GM19463 (cell line): ENCODE measurements around the gene VEZT.
"Not testable (repeated sequence)": the region's sequence is repeated elsewhere in the genome, so short reads cannot be mapped to it uniquely, and the experiment has no call there.

Source experiments
- ATAC-seq: cut with Tn5 transposase; IDR thresholded peaks from one replicate; pipeline ENCODE4 v1.9.1; 2021; ENCODE audit warnings: mild to moderate bottlenecking, moderate library complexity; ENCODE audit not compliant: unreplicated experiment

Gene VEZT

DNA sequence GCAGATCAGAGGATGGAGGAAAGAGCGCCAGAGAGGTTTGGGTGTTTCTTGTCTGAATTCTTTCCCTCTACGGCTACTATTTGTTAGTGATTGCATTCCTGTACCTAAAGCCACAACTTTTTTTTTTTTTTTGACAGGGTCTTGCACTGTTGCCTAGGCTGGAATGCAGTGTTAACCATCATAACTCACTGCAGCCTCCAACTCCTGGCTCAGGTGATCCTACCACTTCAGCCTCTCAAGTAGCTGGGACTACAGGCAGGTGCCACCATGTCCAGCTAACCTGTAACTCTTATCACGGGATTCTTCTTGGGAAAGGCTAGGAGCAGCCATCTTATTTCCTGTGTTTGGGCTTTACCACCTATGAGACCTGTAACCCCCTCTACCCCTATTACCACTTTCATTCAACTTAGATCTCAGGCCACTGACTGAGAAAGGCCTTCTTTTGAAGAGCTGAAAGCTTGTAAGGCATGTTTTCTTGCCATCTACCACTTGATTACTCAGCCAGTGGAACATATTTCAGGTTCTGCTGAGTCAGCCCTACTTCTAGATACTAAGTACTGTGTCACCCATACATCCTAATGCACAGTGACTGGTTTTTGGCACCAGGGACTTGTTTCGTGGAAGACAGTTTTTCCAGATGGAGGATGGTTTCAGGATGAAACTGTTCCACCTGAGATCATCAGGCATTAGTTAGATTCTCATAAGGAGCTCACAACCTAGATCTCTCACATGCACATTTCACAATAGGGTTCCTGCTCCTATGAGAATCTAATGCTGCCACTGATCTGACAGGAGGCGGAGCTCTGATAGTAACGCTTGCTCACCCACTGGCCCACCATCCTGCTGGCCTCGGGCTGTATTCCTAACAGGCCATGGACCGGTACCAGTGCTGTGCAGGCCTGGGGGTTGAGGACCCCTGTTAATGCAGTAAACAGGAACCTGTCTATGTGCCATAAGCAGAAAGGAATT lies 6.9 kb downstream of the VEZT start:
- ATAC-seq = no peak

DNA sequence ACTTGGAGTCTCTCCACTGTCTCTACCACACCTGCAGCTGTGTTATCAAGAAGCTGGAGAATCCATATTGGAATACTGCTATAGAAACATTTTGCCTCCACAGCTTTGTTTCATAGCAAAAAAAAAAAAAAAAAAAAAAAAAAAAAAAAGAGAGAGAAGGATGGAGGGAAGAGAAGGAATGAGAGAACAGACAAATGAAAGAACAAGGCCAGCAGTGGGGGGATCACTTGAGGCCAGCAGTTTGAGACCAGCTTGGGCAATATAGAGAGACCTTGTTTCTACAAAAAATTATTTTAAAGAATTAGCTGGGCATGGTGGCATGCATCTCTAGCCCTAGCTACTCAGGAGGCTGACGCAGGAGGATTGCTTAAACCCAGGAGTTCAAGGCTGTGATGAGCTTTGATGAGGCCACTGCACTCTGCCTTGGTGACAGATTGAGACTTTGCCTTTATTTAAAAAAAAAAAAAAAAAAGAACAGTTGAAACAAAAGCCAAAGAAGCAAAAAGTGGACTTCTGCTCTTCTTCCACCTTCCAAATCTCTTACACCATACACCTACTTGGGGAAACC lies 8.1 kb downstream of the VEZT start:
- ATAC-seq = no peak

DNA sequence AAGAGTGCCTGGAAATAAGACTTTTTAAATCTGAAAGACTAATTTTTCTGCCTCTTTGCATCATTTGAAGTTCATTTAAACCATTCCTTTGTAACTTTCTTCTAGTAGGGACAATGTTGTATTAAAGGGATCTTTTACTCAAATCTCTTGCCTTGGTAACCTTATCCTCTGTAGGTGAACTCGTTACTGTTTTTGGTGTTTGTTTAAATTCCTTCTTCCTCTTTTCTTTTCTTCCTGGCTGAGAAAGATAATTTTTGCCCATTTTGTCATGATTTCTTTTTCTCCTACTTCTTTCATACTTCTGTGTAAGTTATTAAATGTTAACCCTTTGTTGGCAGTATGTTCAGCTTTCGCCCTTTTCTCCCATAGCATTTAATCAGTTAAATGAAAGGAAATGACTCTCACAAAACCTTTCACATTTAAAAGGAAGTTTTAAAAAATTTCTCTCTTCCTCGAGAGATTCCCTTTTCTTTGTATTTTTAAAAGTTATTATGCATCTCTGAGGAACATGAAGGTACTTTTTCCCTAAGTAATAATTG lies 10.3 kb downstream of the VEZT start:
- ATAC-seq = no peak

DNA sequence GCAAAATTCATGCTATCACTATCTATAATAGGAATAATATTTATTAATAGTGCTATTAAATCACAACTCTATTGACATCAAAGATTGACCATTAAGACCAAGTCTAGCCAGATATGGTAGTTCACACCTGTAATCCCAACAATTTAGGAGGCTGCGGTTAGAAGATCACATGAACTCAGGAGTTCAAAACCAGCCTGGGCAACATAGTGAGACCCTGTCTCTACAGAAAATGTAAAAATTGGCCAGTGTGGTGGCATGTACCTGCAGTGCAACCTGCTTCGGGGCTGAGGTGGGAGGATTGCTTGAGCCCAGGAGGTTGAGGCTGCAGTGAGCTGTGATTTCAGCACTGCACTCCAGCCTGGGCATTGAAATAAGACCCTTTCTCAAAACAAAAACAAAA lies 11.0 kb downstream of the VEZT start:
- ATAC-seq = no peak

DNA sequence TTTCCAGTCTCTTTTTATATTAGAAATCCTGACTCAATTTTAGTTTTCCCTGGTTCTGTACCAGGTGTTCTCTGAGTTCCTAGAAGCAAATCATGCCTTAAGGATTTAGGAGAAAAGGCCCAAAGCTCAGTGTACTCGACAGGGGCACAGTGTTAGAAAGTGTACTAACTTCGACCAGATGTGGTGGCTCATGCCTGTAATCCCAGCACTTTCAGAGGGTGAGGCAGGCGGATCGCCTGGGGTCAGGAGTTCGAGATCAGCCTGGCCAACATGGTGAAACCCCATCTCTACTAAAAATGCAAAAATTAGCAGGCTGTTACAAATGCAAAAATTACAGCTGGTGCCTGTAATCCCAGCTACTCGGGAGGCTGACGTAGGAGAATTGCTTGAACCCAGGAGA lies 12.0 kb downstream of the VEZT start:
- no peak for ATAC-seq

DNA sequence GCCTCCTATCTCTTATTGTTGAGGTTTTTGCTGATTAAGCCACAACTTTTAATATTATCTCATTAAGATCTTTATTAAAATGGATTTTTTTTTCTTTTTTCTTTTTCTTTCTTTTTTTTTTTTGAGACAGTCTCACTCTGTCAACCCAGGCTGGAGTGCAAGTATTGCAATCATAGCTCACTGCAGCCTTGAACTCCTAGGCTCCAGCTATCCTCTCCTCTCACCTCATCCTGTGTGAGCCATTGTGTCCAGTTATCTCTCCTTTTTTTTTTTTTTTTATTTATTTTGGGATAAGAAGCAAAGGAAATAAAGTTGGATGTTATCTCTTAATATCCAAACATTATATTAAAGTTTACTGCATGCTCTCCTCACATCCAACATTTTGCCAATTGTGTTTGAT lies 12.7 kb downstream of the VEZT start:
- ATAC-seq = no peak

DNA sequence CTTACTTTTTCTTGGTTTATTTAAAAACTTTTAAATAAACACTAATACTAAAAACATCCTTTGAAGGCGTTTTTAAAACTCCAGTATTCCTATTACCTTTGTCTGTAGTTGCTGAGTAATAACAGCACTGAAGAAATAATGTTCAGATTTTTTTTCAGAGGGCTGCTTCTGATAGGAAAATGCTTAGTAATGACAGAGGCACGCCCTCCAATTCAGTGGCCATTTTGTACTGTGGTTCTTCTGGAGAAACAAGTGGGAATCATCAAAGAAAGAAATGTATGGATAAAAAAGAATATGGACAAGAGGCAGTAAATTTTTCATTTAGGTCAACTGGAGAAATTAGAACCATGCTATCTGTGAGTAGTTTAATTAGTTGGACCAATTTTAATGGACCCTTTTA lies 13.6 kb downstream of the VEZT start:
- ATAC-seq = no peak

DNA sequence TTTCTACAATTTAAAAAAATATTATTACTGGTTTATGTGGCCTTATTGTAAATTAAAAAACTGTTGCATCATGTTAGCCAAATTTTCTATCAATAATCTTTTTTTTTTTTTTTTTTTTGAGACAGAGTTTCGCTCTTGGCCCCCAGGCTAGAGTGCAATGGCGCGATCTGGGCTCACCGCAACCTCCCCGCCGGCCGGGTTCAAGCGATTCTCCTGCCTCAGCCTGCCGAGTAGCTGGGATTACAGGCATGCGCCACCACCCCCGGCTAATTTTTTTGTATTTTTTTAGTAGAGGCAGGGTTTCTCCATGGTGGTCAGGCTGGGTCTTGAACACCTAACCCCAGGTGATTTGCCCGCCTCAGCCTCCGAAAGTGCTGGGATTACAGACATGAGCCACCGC lies 16.6 kb downstream of the VEZT start:
- ATAC-seq = not testable (repeated sequence)

DNA sequence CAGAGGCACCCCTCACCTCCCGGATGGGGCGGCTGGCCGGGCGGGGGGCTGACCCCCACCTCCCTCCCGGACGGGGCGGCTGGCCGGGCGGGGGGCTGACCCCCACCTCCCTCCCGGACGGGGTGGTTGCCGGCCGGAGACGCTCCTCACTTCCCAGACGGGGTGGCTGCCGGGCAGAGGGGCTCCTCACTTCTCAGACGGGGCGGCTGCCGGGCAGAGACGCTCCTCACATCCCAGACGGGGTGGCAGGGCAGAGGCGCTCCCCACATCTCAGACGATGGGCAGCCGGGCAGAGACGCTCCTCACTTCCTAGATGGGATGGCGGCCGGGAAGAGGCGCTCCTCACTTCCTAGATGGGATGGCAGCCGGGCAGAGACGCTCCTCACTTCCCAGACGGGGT lies 18.0 kb downstream of the VEZT start:
- ATAC-seq = not testable (repeated sequence)

DNA sequence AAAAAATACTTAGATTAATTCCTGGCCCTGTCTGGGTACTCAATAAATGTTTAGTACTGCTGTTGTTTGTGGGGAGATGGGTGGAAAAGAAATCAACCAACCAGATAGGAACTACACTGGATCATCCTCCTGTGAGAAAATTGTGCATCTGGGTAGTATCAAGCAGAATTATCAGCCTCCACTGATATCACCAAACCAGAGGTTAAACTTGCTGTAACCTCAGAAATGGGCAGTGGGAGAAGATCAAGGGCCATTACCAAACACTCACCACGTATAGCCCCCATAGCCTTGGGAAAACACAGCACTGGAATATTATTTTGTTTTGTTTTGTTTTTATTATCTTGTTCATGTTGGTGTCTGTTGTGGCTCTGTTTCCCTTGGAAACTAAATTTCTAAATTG lies 19.7 kb downstream of the VEZT start:
- no peak for ATAC-seq

DNA sequence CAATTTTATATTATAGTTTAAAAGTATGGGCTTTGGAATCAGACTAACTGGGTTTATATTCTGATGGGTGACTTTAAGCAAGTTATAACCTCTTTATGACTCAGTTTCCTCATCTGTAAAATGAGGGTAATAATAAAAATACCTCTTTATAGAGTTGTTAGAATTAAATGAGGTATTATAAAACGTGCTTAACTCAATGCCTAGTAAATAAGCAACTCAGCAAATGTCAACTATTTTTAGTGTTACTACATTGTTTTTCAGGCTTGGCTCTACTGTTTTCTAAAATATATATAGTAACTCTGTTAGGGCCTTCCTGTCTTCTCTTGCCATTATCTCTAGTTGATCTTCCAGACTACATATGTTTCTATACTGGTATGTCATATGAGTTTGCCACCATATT lies 20.5 kb downstream of the VEZT start:
- no peak for ATAC-seq

DNA sequence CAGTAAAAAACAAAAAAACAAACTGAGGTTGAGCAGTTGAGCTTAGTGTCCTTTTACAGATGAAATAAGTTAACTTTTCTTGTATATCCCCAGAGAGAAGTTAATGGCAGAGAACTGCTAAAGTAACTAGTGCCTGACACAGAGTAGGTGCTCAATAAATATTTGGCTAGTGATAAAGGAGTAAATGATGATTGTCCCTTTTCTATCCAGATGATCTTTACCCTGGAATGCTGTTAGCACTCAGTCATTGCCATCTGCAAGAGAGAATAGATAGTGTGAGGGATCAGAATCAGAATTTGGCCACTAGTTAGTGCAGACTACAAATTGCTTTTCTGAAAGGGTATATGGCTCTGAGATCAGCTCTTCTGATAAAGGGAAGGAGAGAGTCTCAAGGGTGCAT lies 21.6 kb downstream of the VEZT start:
- no peak for ATAC-seq

DNA sequence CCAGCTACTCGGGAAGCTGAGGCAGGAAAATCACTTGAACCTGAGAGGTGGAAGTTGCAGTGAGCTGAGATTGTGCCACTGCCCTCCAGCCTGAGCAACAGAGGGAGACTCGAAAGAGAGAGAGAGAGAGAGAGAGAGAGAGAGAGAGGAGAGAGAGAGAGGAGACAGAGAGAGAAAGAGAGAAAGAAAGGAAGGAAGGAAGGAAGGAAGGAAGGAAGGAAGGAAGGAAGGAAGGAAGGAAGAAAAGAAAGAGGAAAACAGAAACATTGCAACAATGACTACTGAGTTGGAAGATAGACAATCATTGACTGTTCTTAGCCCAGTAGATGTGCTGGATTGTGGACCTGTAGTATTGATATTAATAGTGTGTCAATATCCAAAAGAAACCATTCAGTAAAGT lies 22.2 kb downstream of the VEZT start:
- not testable (repeated sequence) for ATAC-seq

DNA sequence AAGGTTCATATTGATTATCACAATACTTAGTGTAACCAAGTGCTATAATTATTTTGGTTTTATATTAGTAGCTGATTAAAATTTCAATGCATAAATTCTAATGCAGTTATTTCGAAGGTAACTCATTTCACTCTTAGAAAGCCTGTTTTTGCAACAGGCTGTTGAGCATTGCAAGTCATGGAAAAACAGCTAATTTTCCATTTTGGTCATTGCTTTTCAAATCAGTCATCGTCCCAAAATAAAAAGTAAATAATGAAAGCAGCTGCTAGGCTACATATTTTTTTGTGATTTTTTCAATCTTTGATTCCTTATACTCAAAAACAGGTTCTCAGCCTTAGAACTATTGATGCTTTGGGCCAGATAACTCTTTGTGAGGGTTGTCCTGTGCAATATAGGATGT lies 22.9 kb downstream of the VEZT start:
- ATAC-seq = no peak

DNA sequence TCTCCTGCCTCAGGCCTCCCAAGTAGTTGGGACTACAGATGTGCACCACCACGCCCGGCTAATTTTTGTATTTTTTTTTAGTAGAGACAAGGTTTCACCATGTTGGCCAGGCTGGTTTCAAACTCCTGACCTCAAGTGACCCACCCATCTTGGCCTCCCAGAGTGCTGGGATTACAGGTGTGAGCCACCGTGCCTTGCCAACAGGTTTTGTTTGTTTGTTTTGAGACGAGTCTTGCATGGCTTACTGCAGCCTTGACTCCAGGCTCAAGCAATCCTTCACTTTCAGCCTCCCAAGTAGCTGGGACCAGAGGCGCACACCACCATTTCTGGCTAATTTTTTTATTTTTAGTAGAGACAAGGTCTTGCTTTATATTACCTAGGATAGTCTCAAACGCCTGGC lies 23.5 kb downstream of the VEZT start:
- not testable (repeated sequence) for ATAC-seq

DNA sequence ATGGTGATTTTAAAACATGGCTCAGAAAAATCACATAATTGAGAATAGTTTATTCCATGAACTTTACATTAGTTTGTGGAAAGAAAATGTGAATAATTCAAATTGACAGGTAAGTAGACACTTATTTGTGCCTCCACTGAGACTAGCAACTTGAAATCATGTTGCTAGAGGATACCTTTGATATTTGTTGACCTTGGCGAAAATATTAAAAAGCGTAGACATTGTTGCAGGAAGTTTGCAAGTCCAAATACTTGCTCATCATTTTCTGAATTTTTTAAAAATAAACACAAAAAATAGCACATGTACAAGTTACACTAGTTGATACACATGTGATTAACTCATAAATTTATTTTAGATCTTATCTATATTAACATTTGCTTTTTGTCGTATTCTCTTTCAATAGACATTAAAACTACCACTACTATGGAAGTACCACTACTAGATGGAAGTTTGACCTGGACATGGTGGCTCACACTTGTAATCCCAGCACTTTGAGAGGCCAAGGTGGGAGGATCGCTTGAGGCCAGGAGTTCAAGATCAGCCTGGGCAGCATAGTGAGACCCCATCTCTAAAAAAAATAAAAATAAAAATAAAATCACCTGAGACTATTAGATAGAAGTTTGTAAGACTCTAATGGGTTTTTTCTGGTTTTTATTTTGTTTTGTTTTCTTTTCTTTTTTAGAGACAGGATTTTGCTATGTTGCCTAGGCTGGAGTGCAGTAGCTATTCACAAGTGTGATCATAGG lies 24.3 kb downstream of the VEZT start:
- ATAC-seq = no peak

DNA sequence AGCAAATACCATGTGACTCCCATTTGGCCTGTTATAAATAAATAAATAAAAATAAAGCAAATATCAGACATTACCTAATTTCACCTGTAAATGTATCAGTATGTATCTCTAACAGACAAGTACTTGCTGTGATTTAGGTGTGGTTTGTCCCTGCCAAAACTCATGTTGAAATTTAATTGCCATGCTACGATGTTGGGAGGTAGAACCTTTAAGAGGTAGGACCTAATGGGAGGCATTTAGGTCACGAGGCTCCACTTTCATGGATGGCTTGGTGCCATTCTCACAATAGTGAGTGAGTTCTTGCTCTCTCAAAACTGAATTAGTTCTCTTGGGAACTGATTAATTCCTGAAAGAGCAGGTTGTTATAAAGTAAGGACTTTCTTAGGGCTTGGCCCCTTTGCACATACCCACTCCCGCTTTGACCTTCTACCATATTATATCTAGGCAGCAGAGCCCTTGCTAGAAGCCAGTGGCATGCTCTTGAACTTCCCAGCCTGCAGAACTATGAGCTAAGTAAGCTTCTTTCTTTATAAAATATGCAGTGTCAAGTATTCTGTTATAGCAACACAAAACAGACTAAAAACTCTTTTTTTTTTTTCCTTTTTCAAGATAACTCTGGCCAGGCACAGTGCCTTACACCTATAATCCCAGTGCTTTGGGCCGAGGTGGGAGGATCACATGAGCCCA lies 26.0 kb downstream of the VEZT start:
- ATAC-seq = no peak

DNA sequence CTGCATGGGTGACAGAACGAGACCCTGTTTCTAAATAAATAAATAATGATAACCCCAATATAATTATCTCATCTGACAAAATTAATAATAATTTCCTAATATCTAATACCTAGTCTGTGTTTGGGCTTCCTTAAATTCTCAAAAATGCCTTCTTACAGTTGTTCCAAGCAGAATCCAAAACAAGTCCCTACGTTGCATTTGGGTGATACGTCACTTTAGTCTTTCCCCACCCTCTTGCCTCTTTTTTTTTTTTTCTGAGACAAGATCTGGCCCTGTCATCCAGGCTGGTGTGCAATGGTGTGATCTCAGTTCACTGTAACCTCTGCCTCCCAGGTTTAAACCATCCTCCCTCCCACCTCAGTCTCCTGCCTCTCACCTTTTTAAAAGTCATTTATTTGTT lies 26.7 kb downstream of the VEZT start:
- no peak for ATAC-seq

DNA sequence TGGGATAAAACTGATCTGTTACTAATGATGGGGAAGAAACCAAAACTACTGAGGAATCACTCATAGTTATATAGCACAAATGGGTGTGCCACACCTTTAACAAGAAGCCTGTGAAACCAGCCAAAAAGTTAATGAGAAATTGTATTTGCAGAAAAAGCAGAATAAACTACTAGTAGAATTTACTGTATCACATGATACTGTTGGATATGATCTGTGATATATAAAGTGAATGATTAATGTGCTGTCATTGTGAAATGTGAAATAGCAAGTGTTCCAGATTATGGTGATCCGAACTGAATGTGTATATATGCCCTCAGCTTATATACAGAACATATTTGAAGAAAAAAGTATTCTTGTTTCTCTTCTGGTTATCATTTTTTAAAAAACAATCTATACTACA lies 30.5 kb downstream of the VEZT start:
- ATAC-seq = no peak

DNA sequence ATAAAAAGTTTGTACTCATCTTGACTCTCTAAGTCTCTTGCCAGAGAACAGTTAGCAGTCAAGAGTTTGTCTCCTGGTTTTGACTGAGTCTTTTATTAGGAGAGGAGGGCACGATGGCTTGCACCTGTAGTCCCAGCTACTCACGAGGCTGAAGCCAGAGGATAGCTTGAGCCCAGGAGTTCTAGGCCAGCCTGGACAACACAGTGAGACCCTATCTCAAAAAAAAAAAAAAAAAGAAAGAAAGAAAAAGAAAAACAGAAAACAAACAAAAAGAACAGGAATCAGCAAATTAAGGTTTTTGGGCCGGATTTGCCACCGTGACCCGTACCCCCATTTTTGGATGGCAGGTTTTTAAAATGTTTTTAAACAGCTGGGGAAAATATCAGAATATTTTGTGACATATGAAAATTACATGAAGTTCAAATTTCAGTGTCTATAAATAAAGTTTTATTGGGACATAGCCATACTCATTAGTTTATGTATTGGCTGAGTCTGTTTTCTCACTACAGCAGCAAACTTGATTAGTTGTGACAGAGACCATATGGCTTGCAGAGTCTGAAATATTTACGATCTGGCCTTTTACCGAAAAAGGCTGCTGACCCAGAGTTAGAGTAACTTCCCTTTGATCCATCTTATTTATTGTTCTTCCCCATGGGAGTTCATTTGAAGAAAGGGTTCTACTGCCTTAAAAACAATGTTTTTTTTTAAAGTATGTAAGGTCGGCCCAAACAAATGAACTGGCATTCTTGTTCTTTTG lies 31.2 kb downstream of the VEZT start:
- ATAC-seq = no peak
